ENCODE measurements around the gene PLIN3. TPM values are rescaled to one million over a fixed set of nuclear protein-coding genes. Genes with fewer than 3 reads are reported as not detected.

The PLIN3 gene
- total RNA-seq, 2 donors from 2014 or later = 80.0 to 80.9 TPM

GRCh38 chr19:4815426-4816201 is 51.9 kb downstream of the PLIN3 start:
- no peaks in the 10 kb centered on the region for H3K27me3 ChIP-seq (ENCODE audit: control insufficient read depth, insufficient read depth, low read length, poor library complexity, severe bottlenecking)
- H3K9ac ChIP-seq (ENCODE audit: extremely low read depth, low read length, poor library complexity, severe bottlenecking) = no peak overlapping the region
- H3K9me3 ChIP-seq (ENCODE audit: control insufficient read depth, low read length) = no peaks in the 10 kb centered on the region
- peaks cover 1% of the 10 kb centered on the region for H3K4me1 Mint-ChIP-seq
- no peaks in the 10 kb centered on the region for H3K4me1 ChIP-seq (ENCODE audit: control insufficient read depth, insufficient read depth, low read length)
- H3K4me3 ChIP-seq (ENCODE audit: low read length) = peak overlapping the region; percentile 59
- no peak overlapping the region for H3K27ac ChIP-seq (ENCODE audit: low read depth, low read length)
- WGBS, 2 experiments (ENCODE audit: insufficient coverage in 1 of 2, insufficient read length in 1 of 2) = 46 to 89% methylated on average over 8 to 26 of the region's 28 CpGs
- H3K27me3 Mint-ChIP-seq (ENCODE audit: insufficient read depth) = peaks cover 7% of the 10 kb centered on the region
- no peak for TF ChIP-seq CTCF (conservative IDR thresholded peaks at IDR 0.05)
- H3K36me3 Mint-ChIP-seq (ENCODE audit: low read depth) = peaks cover 9% of the 10 kb centered on the region
- H3K36me3 ChIP-seq (ENCODE audit: control insufficient read depth, insufficient read depth, low read length) = no peaks in the 10 kb centered on the region
- peaks cover 11% of the 10 kb centered on the region for H3K9me3 Mint-ChIP-seq
- no peak overlapping the region for H3K4me3 Mint-ChIP-seq
- DNase-seq = peak; percentile 95
- H3K27ac Mint-ChIP-seq = no peak overlapping the region

DNA sequence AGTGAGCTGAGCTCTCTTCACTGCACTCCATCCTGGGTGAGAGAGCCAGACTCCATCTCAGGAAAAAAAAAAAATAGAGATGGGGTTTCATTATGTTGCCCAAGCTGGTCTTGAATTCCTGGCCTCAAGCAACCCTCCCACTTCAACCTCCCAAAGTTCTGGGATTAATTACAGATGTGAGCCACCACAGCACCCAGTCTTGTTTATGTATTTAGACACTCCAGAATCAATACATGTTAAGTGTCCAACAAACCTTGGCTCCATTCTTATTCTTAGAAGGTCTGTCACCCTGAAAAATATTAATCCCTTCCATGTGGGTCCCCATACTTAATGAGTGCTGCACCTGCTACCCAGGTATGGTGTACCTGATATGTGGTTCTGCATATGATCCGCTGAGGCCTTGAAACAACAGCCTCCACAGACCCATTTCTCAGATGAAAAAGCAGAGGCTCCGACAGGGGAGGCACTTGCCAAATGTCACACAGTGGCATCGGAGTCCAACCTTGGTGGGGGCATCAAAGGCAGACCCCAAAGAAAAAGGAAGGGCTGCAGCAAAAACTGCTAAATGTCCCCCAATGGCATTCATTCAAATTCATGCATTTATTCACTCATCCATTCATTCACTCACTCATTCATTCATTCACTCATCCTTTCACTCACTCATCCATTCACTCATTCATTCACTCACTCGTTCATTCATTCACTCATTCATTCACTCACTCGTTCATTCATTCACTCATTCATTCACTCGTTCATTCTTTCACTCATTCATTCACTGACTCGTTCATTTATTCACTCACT is 52.6 kb downstream of the PLIN3 start:
- Histone ChIP-seq H3K27me3 (ENCODE audit: control insufficient read depth, insufficient read depth, low read length, poor library complexity, severe bottlenecking) (no peaks in the 10 kb centered on the region), H3K4me1 (ENCODE audit: control insufficient read depth, insufficient read depth, low read length) (no peaks in the 10 kb centered on the region), H3K36me3 (ENCODE audit: control insufficient read depth, insufficient read depth, low read length) (no peaks in the 10 kb centered on the region), H3K27ac (ENCODE audit: low read depth, low read length) (no peak overlapping the region), H3K9ac (ENCODE audit: extremely low read depth, low read length, poor library complexity, severe bottlenecking) (no peak overlapping the region), H3K9me3 (ENCODE audit: control insufficient read depth, low read length) (no peaks in the 10 kb centered on the region), H3K4me3 (ENCODE audit: low read length) (peak overlapping the region; percentile 59)
- 71 to 75% methylated on average over 5 to 7 of the region's 7 CpGs for WGBS, 2 experiments (ENCODE audit: insufficient coverage in 1 of 2, insufficient read length in 1 of 2)
- Mint-ChIP-seq H3K36me3 (ENCODE audit: low read depth) (peaks cover 9% of the 10 kb centered on the region), H3K27ac (no peak overlapping the region), H3K4me3 (no peak overlapping the region), H3K4me1 (peaks cover 1% of the 10 kb centered on the region), H3K9me3 (peaks cover 11% of the 10 kb centered on the region), H3K27me3 (ENCODE audit: insufficient read depth) (peaks cover 7% of the 10 kb centered on the region)
- TF ChIP-seq CTCF (conservative IDR thresholded peaks at IDR 0.05) = no peak
- DNase-seq = no peak

DNA sequence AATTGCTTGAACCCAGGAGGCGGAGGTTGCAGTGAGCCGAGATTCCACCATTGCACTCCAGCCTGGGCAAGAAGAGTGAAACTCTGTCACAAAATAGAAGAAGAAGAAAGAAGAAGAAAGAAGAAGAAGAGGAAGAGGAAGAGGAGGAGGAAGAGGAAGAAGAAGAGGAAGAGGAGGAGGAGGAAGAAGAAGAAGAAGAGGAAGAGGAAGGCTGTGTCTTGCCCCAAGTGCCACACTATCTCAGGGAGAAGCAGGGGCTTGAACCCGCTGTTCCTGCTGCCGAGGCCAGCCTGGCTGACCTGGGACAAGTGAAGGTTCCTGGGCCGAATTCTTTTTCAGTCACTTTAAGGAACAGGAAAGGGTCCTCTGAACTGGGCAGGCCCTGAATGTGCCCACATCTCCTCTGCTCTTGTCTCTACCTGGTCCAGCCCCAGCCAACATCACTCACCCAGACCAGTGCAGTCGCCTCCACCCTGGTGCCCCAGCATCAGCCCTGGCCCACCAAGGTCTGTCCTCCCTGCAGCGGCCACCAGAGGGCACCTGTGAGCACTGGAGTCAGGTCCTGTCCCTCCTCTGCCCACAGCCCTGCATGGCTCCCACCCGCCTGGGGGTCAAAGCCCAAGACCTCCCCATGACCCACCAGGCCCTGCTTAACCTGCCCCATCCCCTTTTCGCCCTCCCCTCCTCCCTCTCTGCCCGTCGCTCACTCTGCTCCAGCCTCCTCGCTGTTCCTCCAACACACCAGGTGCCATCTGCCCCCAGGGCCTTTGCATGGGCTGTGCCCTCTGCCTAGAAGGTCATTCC is 55.9 kb downstream of the PLIN3 start:
- peaks cover 1% of the 10 kb centered on the region for H3K4me1 Mint-ChIP-seq
- no peaks in the 10 kb centered on the region for H3K27me3 ChIP-seq (ENCODE audit: control insufficient read depth, insufficient read depth, low read length, poor library complexity, severe bottlenecking)
- H3K4me3 Mint-ChIP-seq = no peak overlapping the region
- TF ChIP-seq CTCF (conservative IDR thresholded peaks at IDR 0.05) = peak; percentile 89
- H3K27ac ChIP-seq (ENCODE audit: low read depth, low read length) = no peak overlapping the region
- H3K4me3 ChIP-seq (ENCODE audit: low read length) = no peak overlapping the region
- no peaks in the 10 kb centered on the region for H3K36me3 ChIP-seq (ENCODE audit: control insufficient read depth, insufficient read depth, low read length)
- H3K27me3 Mint-ChIP-seq (ENCODE audit: insufficient read depth) = peaks cover 6% of the 10 kb centered on the region
- H3K36me3 Mint-ChIP-seq (ENCODE audit: low read depth) = peaks cover under 1% of the 10 kb centered on the region
- WGBS, 2 experiments (ENCODE audit: insufficient coverage in 1 of 2, insufficient read length in 1 of 2) = 76 to 77% methylated on average over 7 to 12 of the region's 12 CpGs
- H3K27ac Mint-ChIP-seq = no peak overlapping the region
- H3K9me3 ChIP-seq (ENCODE audit: control insufficient read depth, low read length) = no peaks in the 10 kb centered on the region
- DNase-seq = peak; percentile 97
- H3K9ac ChIP-seq (ENCODE audit: extremely low read depth, low read length, poor library complexity, severe bottlenecking) = no peak overlapping the region
- H3K4me1 ChIP-seq (ENCODE audit: control insufficient read depth, insufficient read depth, low read length) = no peaks in the 10 kb centered on the region
- H3K9me3 Mint-ChIP-seq = peaks cover 7% of the 10 kb centered on the region
